ENCODE measurements around the gene FNBP1.
A peak's percentile ranks its signal among the peaks of the same experiment; 100 is the strongest.

The FNBP1 gene

GRCh38 chr9:129888293-129889121, 154.5 kb downstream of the FNBP1 start:
- DNase-seq = peak; percentile 94 to 95

DNA sequence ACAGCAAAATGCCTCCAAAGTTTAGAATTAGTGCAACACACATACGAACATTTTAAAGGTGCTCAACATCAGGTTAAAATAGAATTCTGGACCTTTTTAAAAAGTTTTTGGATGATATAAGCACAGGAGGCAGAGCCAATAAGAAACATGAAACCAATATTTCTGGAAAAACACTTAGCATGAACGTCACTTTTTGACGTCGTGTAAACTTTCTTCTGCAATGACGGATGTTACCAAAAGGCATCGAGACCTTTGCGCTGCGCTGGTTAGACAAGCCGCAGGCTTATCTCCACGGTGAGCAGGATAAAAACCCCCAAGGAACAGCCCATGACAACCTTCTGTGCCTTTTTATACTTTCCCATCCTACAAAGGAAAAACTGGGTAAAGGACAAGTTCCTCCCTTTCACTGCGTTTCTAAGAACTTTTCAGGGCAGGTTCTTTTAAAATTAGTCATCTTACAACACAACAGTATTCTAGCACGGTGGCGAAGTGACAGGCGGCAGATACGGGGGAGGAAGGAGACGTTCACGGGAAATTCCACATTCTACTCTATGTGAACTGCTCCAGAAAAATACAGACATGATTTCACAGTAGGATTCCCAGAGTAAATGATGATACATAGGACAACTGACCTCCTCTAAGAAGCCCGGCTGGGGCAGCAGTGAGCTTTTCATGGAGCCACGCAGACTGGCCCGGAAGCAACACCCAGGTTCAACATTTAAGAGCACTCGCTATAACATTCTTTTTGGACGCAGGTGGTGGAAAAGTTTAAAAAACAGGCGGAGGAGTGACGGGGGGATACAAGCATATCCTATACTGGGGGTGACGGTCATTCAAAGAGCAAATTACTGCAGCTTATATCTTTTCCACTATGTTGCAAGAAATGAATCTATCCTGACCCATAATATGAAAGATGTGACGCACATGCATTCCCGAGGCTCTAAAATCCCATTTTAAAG, 155.4 kb downstream of the FNBP1 start:
- peak; percentile 85 to 88 for DNase-seq

GRCh38 chr9:129886226-129887174, 156.5 kb downstream of the FNBP1 start:
- DNase-seq = peak; percentile 74 to 79

GRCh38 chr9:129885670-129886106, 157.3 kb downstream of the FNBP1 start:
- peak; percentile 91 to 92 for DNase-seq

DNA sequence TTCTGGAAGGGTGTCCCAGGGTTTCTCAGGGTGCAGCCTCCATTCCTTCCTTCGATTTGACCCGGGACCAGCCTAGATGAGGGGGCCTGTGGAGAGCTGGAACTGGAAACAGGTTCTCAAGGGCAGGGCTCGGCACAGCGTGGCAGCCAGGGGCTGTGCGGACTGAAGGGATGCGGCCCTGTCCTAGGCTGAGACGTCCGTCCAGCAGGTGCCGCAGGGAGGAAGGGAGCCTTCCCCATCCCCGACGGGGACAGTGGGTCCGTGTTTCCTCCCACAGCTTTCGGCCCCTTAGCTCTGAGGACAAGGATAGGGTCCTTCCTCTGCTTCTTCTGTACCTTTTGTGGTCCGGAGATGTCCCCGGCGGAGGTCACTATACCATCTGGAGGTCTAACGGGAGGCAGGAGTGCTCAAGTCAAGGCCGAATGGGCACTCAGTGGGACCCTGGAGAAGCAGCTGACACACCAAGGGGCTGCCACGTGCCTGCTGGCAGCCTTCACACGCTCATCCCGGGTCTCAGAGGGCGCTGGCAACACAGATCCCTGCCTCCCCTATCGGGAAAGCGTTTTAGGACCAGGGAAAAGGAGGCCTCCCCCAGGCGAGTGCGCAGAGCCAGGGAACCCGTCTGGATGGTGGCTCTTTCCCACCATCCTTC, 157.8 kb downstream of the FNBP1 start:
- peak; percentile 50 to 56 for DNase-seq

DNA sequence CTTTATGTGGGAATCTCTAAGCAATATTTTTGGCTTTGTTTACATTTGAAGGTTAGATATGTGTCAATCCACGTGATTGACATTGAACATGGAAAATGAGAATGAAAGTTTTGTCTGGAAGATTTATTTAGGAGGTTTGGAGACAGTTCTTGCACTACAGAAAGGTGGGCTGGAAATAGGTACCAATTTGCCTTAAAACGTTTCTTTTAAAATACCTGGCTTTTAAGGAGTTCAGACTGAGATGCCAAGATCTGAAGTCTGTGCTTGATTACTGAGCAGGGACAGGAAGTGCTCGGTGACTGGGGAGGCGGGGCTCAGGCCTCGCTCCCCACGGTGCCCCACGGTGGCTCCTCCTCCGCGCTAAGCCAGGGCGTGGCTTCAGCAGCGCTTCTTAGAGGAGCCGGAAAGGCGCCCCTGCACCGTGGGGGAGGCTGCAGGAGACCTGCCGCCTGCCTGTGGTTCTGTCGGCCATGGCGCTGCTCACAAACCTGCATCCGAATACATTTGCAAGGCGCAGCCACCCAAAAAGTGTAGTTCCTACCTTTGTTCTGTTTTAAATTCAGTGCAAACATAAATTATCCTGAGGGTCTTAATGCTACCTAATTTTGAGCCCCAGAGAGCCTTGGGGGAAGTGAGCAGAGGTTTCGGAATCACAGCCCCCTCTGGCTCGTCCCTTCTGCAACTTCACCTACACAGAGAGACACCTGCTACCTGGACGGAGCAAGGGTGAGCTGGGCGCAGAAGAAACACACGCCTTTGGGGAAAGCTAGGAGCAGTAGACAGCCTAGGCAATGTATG, 158.6 kb downstream of the FNBP1 start:
- DNase-seq = peak; percentile 95

GRCh38 chr9:129881547-129882324, 161.3 kb downstream of the FNBP1 start:
- no peak for DNase-seq

DNA sequence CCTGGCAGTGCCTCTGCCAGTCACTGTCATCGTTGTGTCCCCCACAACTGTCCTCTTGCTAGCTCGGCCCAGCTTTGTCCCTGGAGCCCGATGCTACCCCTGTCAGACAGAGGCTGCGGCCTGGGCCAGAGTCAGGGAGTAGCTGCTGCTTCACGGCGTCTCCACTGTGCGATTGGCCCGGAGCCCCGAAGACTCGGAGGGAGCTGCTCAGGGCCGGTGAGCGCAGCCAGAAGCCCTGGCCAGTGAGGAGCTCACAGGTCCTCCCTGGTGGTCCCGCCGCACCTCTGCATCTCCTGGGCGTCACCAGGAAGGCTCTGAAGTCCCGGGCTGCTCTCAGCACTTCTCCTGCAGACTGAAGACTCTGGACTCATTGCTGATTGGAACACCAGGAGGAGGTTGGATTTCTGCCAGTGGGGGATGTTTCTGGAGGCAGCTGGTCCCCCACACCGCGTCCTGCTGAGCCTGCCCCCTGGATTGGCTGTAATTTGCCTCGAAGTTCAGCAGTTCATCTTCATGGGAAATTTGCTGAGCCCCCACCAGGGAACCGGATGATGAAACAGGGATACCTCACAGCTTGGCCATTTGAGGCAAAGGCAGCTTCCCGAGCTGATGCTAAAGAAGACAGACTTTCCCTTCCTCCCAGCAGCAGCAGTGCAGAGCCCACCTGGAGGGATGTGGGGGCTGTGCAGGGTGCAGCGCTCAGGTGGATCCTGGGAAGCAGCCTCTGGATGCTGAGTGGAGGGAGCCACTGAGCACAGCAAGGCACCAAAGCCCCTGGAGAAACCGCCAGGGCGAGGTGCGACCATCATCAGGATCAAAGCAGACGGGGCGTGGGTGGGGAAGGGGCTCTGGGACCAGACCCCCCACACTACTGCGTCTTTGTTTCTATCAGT, 162.1 kb downstream of the FNBP1 start:
- DNase-seq = no peak

GRCh38 chr9:129879991-129880653, 162.9 kb downstream of the FNBP1 start:
- no peak for DNase-seq

- peak in 1 of 2 donors; percentile 38 for DNase-seq
These were observed 163.8 kb downstream of the FNBP1 start for GRCh38 chr9:129879103-129879699.

DNA sequence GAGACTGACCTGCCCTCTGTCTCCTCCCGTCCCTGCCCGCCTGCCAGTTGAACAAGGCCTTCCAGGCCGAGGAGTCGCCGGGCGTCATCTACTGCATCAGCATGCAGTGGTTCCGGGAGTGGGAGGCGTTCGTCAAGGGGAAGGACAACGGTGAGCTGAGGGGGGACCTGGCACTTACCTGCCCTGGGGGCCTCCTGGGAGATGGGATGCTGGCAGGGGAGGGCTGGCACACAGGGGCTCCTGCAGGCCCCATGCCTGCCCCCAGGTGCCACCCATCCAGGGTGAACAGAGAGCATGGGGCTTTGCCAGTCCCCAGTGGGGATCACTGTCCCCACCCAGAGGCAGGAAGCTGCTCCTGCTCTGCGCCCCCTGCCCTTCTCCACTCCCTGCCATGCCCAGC, 164.7 kb downstream of the FNBP1 start:
- no peak for DNase-seq

DNA sequence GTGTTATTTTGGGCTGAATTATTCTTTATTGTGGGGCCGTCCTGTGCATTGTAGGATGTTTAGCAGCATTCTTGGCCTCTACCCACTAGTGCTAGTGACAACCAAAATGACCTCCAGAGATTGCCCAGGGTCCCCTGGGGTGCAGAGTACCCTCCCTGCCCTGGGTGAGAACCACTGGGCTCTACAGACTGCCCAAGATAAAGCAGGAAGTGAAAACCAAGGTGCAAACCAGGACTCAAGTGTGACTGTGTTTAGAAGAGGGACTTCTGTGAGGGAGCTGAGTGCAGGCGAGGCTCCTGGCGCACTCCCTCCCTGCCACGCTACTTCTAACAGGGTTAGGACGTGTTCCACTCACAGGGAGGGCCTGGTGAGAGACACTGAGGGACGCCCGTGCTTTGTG, 166.2 kb downstream of the FNBP1 start:
- no peak for DNase-seq

DNA sequence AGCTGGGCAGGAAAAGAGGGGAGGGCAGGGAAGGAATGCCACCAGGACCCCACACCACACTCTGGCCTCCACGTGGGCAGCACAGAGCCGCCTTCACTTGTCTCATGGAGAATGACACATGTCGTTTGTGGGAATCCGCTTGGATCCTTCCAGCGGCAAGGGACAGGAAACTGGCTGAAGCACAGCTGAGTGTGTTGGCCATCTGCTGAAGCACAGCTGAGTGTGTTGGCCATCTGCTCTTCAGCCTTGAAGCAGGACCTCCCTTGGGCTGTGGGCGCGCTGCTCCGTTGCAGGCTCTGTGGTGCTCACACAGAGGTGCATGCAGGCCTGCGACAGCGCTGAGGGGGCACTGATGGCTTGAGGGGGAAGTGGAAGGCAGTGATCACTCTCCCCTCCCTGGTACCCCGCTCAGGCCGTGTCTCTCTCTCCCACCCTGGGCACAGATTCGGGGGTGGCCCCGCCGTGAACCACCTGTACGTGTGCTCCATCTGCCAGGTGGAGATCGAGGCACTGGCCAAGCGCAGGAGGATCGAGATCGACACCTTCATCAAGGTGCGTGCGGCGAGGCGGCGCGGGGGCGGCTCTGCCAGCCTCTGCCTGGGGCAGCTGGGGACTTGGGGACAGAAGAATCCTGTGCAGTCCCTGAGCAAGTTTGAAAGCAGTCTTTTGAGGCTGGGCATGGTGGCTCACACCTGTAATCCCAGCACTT, 167.1 kb downstream of the FNBP1 start:
- no peak for DNase-seq

- no peak for DNase-seq
These were observed 167.8 kb downstream of the FNBP1 start for GRCh38 chr9:129875181-129875611.

DNA sequence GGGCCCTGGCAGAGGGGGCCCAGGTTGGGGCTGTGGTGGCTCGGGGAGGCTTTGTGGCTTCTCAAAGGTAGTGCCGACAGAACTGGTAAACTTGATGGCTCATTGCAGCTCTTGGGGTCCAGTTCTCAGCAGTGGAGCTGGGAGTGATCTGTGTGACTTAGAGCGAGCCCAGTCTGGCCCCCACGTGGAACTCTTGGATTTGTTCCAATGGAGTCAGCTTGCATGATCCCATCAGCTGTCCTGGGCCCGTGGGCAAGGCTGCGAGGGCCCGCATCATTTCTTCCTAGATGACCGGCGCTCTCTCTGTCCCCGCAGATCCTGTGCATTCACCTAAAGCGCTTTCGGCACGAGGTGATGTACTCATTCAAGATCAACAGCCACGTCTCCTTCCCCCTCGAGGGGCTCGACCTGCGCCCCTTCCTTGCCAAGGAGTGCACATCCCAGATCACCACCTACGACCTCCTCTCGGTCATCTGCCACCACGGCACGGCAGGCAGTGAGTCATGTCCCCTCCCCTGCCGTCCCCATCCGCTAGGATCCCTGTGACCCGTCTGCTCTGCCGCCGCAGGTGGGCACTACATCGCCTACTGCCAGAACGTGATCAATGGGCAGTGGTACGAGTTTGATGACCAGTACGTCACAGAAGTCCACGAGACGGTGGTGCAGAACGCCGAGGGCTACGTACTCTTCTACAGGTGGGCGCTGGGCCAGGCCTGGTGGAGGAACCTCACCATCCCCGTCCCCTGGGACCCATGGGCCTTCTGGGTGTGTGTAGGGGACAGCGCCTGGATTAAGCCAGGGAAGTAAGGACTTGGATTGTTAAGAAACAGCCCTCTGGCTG, 168.5 kb downstream of the FNBP1 start:
- DNase-seq = no peak

DNA sequence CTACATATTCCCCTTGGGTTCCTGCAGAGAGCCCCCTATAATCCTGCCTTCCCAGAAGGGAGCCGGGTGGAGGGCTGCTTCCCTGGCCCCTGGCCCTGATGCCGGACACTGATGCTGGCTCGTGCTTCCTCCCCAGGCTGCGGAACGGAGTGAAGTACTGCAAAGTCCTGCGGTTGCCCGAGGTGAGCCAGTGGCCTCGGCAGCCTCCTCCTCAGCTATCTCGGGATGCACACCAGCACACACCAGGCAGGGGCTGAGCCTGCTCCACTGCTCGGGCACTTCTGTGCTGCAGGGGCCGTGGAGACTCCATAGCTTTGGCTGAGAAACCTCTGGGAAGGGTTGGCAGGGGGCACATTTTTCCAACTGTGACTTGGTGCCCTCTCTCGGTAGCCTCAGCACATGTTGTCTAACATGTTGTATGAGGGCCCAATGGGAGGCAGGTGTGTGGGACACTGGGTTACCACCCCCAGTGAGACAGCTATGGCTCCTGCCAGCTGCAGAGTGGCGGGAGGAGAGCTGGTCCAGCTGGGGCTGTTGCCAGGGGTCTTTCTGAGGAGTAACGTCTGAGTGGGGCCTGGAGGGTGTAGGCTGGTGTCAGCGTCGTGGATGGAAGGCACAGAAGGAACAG, 169.3 kb downstream of the FNBP1 start:
- no peak for DNase-seq
